RCC 7860 (cell line): ENCODE data around the gene GALR3.
A peak's percentile ranks its signal among the peaks of the same experiment; 100 is the strongest.

Source experiments
- DNase-seq: peaks from one replicate; pipeline ENCODE4 v3.0.0-alpha.2; 2015; ENCODE audit warnings: low spot score
- FAIRE-seq: peaks from 2 replicates; lab custom pipeline; 2012; peaks lifted over from hg19 to GRCh38; lab: Jason Lieb, UNC

Gene GALR3

GRCh38 chr22:37802310-37803194 is 20.6 kb upstream of the GALR3 start:
- no peak for FAIRE-seq
- DNase-seq, result no peak

- FAIRE-seq (no peak), DNase-seq (no peak)
Observed at GRCh38 chr22:37803195-37803638, 20.0 kb upstream of the GALR3 start.

- no peak for DNase-seq
Observed at GRCh38 chr22:37803639-37804351, 19.4 kb upstream of the GALR3 start.

GRCh38 chr22:37804352-37804880 is 18.8 kb upstream of the GALR3 start:
- FAIRE-seq, result no peak
- no peak for DNase-seq

More at GRCh38 chr22:37803639-37804351, 19.4 kb upstream of the GALR3 start:
- no peak for FAIRE-seq

GRCh38 chr22:37804881-37805809 is 18.0 kb upstream of the GALR3 start:
- DNase-seq (no peak), FAIRE-seq (no peak)

- DNase-seq (no peak), FAIRE-seq (no peak)
Observed at GRCh38 chr22:37805810-37806277, 17.3 kb upstream of the GALR3 start.

GRCh38 chr22:37806409-37807333 is 16.5 kb upstream of the GALR3 start:
- FAIRE-seq (no peak), DNase-seq (no peak)

- FAIRE-seq, result no peak
- peak; percentile 75 for DNase-seq
Observed at GRCh38 chr22:37807410-37808293, 15.5 kb upstream of the GALR3 start, which contains the start of gene GCAT. Gene GCAT (plus strand): TSS chr22:37807934. CDS start chr22:37807968, 34 bp downstream.

GRCh38 chr22:37808294-37808657 is 14.9 kb upstream of the GALR3 start:
- no peak for FAIRE-seq
- no peak for DNase-seq

GRCh38 chr22:37809672-37810333 is 13.4 kb upstream of the GALR3 start:
- DNase-seq (no peak), FAIRE-seq (no peak)

- DNase-seq (no peak), FAIRE-seq (no peak)
Observed at GRCh38 chr22:37811867-37812266, 11.3 kb upstream of the GALR3 start.

- FAIRE-seq, result no peak
Observed at GRCh38 chr22:37812869-37813678, 10.1 kb upstream of the GALR3 start.

GRCh38 chr22:37815593-37815992 is 7.6 kb upstream of the GALR3 start:
- no peak for FAIRE-seq
- no peak for DNase-seq

More at GRCh38 chr22:37812869-37813678, 10.1 kb upstream of the GALR3 start:
- DNase-seq, result no peak

- DNase-seq (no peak), FAIRE-seq (no peak)
Observed at GRCh38 chr22:37816543-37817180, 6.5 kb upstream of the GALR3 start.

GRCh38 chr22:37817705-37818408 is 5.3 kb upstream of the GALR3 start:
- FAIRE-seq (no peak), DNase-seq (peak; percentile 49)
